ENCODE results near the gene ZSCAN10. TPM values are rescaled to one million over a fixed set of nuclear protein-coding genes. Genes with fewer than 3 reads are reported as not detected.

ZSCAN10 gene
- total and polyA plus RNA-seq, 7 donors = 0.07 to 0.16 TPM; not detected in 5

DNA sequence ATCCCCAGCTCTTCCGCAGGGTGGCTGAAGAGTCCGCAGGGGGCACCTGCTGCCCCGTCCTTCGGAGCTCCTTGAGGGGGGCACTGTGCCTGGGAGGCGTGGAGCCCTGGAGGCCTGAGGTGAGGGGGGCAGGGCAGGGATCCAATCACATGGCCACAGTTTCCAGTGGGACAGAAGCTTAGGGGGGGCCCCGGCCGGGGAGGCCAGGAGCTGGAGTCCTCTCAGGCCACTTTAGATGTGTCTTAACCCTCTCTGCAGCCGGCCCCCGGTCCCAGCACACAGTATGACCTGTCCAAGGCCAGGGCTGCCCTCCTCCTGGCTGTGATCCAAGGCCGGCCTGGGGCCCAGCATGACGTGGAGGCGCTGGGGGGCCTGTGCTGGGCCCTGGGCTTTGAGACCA lies 46.6 kb upstream of the ZSCAN10 start:
- no peak overlapping the region for H3K27ac ChIP-seq
- WGBS, 3 donors = 62 to 76% (median 73%) methylated on average over 11 to 12 of the region's 12 CpGs
- intact Hi-C loops (cut with DNase I) = no loop called here

DNA sequence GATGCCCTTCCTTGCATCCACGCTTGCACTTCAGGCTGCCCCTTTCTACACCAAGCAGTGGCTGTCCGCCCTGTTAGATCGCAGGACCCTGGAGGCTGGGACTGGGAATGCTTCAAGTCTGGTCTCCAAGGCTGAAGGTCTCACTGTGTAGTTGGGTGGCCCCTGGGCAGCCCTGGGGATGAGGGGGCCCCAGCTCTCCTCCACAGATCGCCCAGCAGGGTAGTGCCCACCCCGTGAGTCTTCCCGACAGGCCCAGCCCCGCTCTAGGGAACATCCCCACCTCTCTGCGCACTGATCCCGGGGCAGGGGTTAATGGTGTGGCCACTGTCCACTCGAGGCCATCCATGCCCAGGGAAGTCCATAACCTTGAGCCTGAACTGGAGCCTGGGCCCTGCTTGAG lies 46.1 kb upstream of the ZSCAN10 start:
- TF ChIP-seq, protein P1, sequence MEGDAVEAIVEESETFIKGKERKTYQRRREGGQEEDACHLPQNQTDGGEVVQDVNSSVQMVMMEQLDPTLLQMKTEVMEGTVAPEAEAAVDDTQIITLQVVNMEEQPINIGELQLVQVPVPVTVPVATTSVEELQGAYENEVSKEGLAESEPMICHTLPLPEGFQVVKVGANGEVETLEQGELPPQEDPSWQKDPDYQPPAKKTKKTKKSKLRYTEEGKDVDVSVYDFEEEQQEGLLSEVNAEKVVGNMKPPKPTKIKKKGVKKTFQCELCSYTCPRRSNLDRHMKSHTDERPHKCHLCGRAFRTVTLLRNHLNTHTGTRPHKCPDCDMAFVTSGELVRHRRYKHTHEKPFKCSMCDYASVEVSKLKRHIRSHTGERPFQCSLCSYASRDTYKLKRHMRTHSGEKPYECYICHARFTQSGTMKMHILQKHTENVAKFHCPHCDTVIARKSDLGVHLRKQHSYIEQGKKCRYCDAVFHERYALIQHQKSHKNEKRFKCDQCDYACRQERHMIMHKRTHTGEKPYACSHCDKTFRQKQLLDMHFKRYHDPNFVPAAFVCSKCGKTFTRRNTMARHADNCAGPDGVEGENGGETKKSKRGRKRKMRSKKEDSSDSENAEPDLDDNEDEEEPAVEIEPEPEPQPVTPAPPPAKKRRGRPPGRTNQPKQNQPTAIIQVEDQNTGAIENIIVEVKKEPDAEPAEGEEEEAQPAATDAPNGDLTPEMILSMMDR (IDR thresholded peaks at IDR 0.05) = no peak
- Histone ChIP-seq H3K9me3 (no peaks in the 10 kb centered on the region), H3K4me3 (no peak overlapping the region), H3K4me1 (peaks cover 25% of the 10 kb centered on the region), H3K27me3 (ENCODE audit: insufficient read depth in 3 of 3, low read length in 2 of 3) (no peaks in the 10 kb centered on the region), H3K27ac (peak overlapping the region; percentile 96), H3K36me3 (ENCODE audit: insufficient read depth in 1 of 2, low read depth in 1 of 2) (peaks cover 0 to 11% of the 10 kb centered on the region in 2 donors)
- intact Hi-C loops (cut with DNase I) = no loop called here
- WGBS, 3 donors = 83 to 86% (median 84%) methylated on average over 10 of the region's 10 CpGs
- no peak for DNase-seq
- no peak for ATAC-seq

More for the DNA sequence above, 46.6 kb upstream of the ZSCAN10 start:
- H3K4me3 ChIP-seq = no peak overlapping the region
- peak; percentile 17 to 60 for DNase-seq
- no peak for ATAC-seq
- H3K9me3 ChIP-seq = no peaks in the 10 kb centered on the region
- H3K27me3 ChIP-seq (ENCODE audit: insufficient read depth in 3 of 3, low read length in 2 of 3) = no peaks in the 10 kb centered on the region
- H3K4me1 ChIP-seq = peaks cover 25% of the 10 kb centered on the region
- TF ChIP-seq, protein P1 (IDR thresholded peaks at IDR 0.05) = no peak
- H3K36me3 ChIP-seq (ENCODE audit: insufficient read depth in 1 of 2, low read depth in 1 of 2) = peaks cover 0 to 10% of the 10 kb centered on the region in 2 donors

DNA sequence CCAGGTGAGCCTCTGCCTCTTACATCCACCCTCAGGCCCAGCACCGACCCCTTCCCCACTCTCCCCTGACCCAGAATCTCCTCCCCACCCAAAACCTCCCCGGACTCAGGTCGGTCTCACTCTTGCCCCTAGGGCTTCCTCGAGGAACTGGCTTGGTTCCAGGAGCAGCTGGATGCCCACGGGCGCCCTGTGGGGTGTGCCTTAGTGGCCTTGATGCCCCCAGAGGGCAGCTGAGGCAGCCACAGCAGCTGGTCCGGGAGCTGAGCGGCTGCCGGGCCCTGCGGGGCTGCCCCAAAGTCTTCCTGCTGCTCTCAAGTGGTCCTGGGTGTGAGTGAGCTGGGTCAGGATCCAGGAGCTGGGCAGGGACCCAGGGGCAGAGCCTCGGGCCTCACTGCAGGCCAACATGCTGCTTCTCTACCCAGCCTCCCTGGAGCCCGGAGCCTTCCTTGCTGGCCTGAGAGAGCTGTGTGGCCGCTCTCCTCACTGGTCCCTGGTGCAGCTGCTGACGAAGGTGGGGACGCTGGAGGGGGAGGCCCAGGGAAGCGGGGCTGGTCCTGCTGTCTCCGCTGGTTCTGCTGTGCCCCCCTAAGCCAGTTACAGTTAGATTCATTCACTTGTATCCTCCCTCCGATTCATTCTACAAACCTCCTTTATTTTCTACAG lies 45.4 kb upstream of the ZSCAN10 start:
- peak overlapping the region; percentile 21 for H3K4me3 ChIP-seq
- no peaks in the 10 kb centered on the region for H3K9me3 ChIP-seq
- H3K27me3 ChIP-seq (ENCODE audit: insufficient read depth in 3 of 3, low read length in 2 of 3) = no peaks in the 10 kb centered on the region
- ATAC-seq = peak; percentile 17 to 32 (median 24)
- peak overlapping the region; percentile 96 for H3K27ac ChIP-seq
- peaks cover 0 to 15% of the 10 kb centered on the region in 2 donors for H3K36me3 ChIP-seq (ENCODE audit: insufficient read depth in 1 of 2, low read depth in 1 of 2)
- DNase-seq = peak; percentile 32 to 68
- TF ChIP-seq, protein P1 (IDR thresholded peaks at IDR 0.05) = no peak
- 48 to 59% (median 48%) methylated on average over 17 to 18 of the region's 18 CpGs for WGBS, 3 donors
- H3K4me1 ChIP-seq = peaks cover 25% of the 10 kb centered on the region
- intact Hi-C loops (cut with DNase I) = no loop called here

DNA sequence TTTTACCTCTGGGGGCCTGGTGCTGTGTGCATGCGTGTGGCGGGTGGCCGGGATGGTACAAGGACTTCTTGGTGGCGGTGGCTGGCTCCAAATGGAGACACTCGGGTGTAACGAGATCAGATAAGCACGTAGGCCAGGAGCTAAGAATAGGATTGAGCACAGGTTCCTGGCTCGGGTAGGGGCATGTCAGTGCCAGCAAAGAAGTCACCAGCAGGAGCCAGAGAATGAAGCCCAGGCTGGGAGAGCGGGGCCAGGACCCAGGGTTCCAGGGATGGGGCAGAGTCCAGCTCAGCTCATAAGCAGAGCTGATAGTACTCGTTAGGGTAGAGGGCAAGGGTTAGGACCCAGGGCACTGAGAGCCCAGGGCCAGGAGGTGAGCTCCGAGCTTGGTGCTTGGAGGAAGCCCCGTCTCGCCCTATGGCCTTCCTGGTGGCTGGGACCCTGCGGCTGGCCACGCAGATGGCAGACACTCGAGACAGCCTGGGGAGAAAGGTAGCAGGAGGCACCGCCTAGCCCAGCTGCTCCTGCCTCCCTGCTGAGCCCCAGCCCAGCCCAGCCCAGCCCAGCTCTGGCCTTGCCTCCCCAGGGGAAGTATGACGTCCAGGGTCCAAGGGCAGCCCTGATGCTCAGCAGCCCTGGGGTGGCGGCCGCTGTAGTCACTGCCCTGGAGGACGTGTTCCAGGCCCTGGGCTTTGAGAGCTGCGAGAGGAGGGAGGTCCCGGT lies 44.7 kb upstream of the ZSCAN10 start:
- 28 to 45% (median 31%) methylated on average over 21 to 23 of the region's 23 CpGs for WGBS, 3 donors
- peak; percentile 77 to 91 for DNase-seq

More for the DNA sequence above, 44.7 kb upstream of the ZSCAN10 start:
- peak; percentile 88 to 90 (median 89) for ATAC-seq
- H3K36me3 ChIP-seq (ENCODE audit: insufficient read depth in 1 of 2, low read depth in 1 of 2) = peaks cover 0 to 22% of the 10 kb centered on the region in 2 donors
- intact Hi-C loops (cut with DNase I) = no loop called here
- H3K4me3 ChIP-seq = peak overlapping the region; percentile 61
- TF ChIP-seq, protein P1 (IDR thresholded peaks at IDR 0.05) = no peak
- H3K4me1 ChIP-seq = peaks cover 25% of the 10 kb centered on the region
- H3K27ac ChIP-seq = peak overlapping the region; percentile 96
- no peaks in the 10 kb centered on the region for H3K27me3 ChIP-seq (ENCODE audit: insufficient read depth in 3 of 3, low read length in 2 of 3)
- H3K9me3 ChIP-seq = no peaks in the 10 kb centered on the region

All from psoas muscle (tissue), 8 donors.